Upper lobe of left lung (tissue), 4 donors: Measurements from ENCODE around the gene RECK.
"Not testable (repeated sequence)": the region's sequence is repeated elsewhere in the genome, so short reads cannot be mapped to it uniquely, and the experiment has no call there.

Experiments used
- EP300 ChIP-seq, 4 donors: sonication (generic); formaldehyde crosslinking; IDR thresholded peaks; one replicate each; pipeline ENCODE4 v1.5.1; 2017; ENCODE audit warnings: antibody characterized with exemption in 4 of 4, control low read depth in 2 of 4
- POLR2A ChIP-seq, 4 donors: fragments of 450-650 bp; IDR thresholded peaks; one replicate each; pipeline ENCODE4 v1.5.1; 2016 to 2017; ENCODE audit warnings: antibody characterized with exemption in 4 of 4, mild to moderate bottlenecking in 2 of 4
- POLR2AphosphoS5 ChIP-seq, 2 donors: sonication (generic); formaldehyde crosslinking; IDR thresholded peaks; one replicate each; pipeline ENCODE4 v1.5.1; 2017; ENCODE audit warnings: antibody characterized with exemption in 2 of 2
- TF ChIP-seq, protein P1 (sequence below), 6 experiments: fragments of 450-650 bp in 4 of 6; fragments of 200-600 bp in 2 of 6; sonication (generic) in 2 of 6; IDR thresholded peaks; one replicate each; pipeline ENCODE4 v1.5.1; 2016 to 2019; ENCODE audit warnings: antibody characterized with exemption in 6 of 6

DNA sequence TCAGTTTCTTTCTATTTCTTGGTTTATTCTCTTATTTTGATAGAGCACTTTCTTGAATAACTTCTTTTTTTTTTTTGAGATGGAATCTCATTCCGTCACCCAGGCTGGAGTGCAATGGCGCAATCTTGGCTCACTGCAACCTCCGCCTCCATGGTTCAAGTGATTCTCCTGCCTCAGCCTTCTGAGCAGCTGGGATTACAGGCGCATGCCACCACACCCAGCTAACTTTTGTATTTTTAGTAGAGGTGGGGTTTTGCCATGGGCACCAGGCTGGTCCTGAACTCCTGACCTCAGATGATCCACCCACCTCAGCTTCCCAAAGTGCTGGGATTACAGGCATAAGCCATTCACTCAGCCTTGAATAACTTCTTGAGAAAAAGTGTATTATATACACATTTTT, 39.7 kb upstream of the RECK start:
- TF ChIP-seq, protein P1, sequence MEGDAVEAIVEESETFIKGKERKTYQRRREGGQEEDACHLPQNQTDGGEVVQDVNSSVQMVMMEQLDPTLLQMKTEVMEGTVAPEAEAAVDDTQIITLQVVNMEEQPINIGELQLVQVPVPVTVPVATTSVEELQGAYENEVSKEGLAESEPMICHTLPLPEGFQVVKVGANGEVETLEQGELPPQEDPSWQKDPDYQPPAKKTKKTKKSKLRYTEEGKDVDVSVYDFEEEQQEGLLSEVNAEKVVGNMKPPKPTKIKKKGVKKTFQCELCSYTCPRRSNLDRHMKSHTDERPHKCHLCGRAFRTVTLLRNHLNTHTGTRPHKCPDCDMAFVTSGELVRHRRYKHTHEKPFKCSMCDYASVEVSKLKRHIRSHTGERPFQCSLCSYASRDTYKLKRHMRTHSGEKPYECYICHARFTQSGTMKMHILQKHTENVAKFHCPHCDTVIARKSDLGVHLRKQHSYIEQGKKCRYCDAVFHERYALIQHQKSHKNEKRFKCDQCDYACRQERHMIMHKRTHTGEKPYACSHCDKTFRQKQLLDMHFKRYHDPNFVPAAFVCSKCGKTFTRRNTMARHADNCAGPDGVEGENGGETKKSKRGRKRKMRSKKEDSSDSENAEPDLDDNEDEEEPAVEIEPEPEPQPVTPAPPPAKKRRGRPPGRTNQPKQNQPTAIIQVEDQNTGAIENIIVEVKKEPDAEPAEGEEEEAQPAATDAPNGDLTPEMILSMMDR (IDR thresholded peaks at IDR 0.05) = not testable (repeated sequence)
- TF ChIP-seq POLR2AphosphoS5 (IDR thresholded peaks at IDR 0.05) = peak in 1 of 2 donors; percentile 16
- not testable (repeated sequence) for TF ChIP-seq EP300, POLR2A (IDR thresholded peaks at IDR 0.05)
